B cell (primary cell): ENCODE results near the gene IGSF1. TPM values are rescaled to one million over a fixed set of nuclear protein-coding genes. Genes with fewer than 3 reads are reported as not detected.

Source experiments
- ATAC-seq: fragments of 200-7000 bp; cut with Tn5 transposase; one replicate; pipeline ENCODE4 v1.10.0; 2021; ENCODE audit warnings: low read depth, mild to moderate bottlenecking, moderate number of reproducible peaks, moderate library complexity
- CTCF ChIA-PET: fragments of 350-600 bp; sonication (Branson Sonifier 250); formaldehyde crosslinking; loops from one replicate; lab custom pipeline; 2021; ENCODE audit warnings: antibody characterized with exemption, inconsistent platforms; lab: Charles Lee
- POLR2A ChIA-PET: fragments of 350-600 bp; sonication (Branson Sonifier 250); formaldehyde crosslinking; loops from one replicate; lab custom pipeline; 2021; ENCODE audit warnings: antibody characterized with exemption; lab: Charles Lee
- DNase-seq: peaks from one replicate; pipeline ENCODE4 v3.0.0; 2013
- H2AFZ ChIP-seq: 2 replicates; pipeline ENCODE4 v1.6.1; 2012; ENCODE audit warnings: mild to moderate bottlenecking, low read depth, low read length; ENCODE audit not compliant: insufficient read depth, poor library complexity, severe bottlenecking
- H3K27ac ChIP-seq, 2 donors: 1 replicate in 1 of 2; 2 replicates in 1 of 2; pipeline ENCODE4 v1.5.1; 2012 to 2013; ENCODE audit warnings: low read length in 2 of 2, mild to moderate bottlenecking in 2 of 2, moderate library complexity in 1 of 2
- H3K27me3 ChIP-seq, 4 experiments: fragments of 200-600 bp in 1 of 4; sonication (generic) in 1 of 4; replicated peaks in 1 of 4; 1 replicate in 2 of 4; 2 replicates in 2 of 4; pipeline versions ENCODE4 v1.6.1 to v1.7.0; 2013 to 2016; ENCODE audit warnings: low read length in 3 of 4, mild to moderate bottlenecking in 2 of 4, mixed read lengths in 1 of 4, moderate library complexity in 1 of 4; ENCODE audit not compliant: insufficient read depth in 4 of 4, control insufficient read depth in 3 of 4; ENCODE audit errors: control extremely low read depth in 1 of 4
- H3K36me3 ChIP-seq, 2 experiments: replicated peaks in 1 of 2; 1 replicate in 1 of 2; 2 replicates in 1 of 2; pipeline versions ENCODE4 v1.6.1 to v1.7.1; 2013; ENCODE audit warnings: low read length in 1 of 2; ENCODE audit not compliant: insufficient read depth in 2 of 2, control insufficient read depth in 1 of 2; ENCODE audit errors: control extremely low read depth in 1 of 2, extremely low read depth in 1 of 2
- H3K4me1 ChIP-seq, 2 donors: fragments of 200-600 bp in 1 of 2; sonication (generic) in 1 of 2; 1 replicate in 1 of 2; 2 replicates in 1 of 2; pipeline versions ENCODE4 v1.5.1 to v1.6.1; 2013 to 2017; ENCODE audit warnings: low read length in 2 of 2; ENCODE audit not compliant: control insufficient read depth in 2 of 2, insufficient read depth in 2 of 2
- H3K4me2 ChIP-seq: replicated peaks from 2 replicates; pipeline ENCODE3; 2012; ENCODE audit warnings: mild to moderate bottlenecking, low read depth, low read length; ENCODE audit not compliant: poor library complexity, severe bottlenecking
- H3K4me3 ChIP-seq, 5 experiments: fragments of 200-600 bp in 1 of 5; sonication (generic) in 1 of 5; 1 replicate in 3 of 5; 2 replicates in 2 of 5; pipeline versions ENCODE4 v1.5.1 to v1.7.0; 2011 to 2016; ENCODE audit warnings: low read length in 4 of 5, mild to moderate bottlenecking in 4 of 5, low read depth in 2 of 5, control low read depth in 1 of 5, moderate library complexity in 1 of 5; ENCODE audit not compliant: insufficient read depth in 1 of 5; ENCODE audit errors: control extremely low read depth in 1 of 5, extremely low read depth in 1 of 5
- H3K79me2 ChIP-seq: fragments of 200-600 bp; sonication (generic); one replicate; pipeline ENCODE4 v1.6.0; 2016; ENCODE audit warnings: low read length; ENCODE audit not compliant: control insufficient read depth, insufficient read depth
- H3K9ac ChIP-seq: fragments of 200-600 bp; sonication (generic); 2 replicates; pipeline ENCODE4 v1.6.1; 2017; ENCODE audit warnings: mild to moderate bottlenecking, low read length, moderate library complexity
- H3K9me3 ChIP-seq, 3 donors: one replicate each; pipeline versions ENCODE4 v1.6.1 to v1.7.1; 2013; ENCODE audit warnings: low read length in 2 of 3; ENCODE audit not compliant: control insufficient read depth in 2 of 3, insufficient read depth in 1 of 3; ENCODE audit errors: control extremely low read depth in 1 of 3
- H4K20me1 ChIP-seq: 2 replicates; pipeline ENCODE4 v1.6.0; 2012; ENCODE audit warnings: mild to moderate bottlenecking, low read length; ENCODE audit not compliant: insufficient read depth, control insufficient read depth, poor library complexity, severe bottlenecking
- H3K27ac Mint-ChIP-seq: one replicate; pipeline ENCODE4 v1.8.0; 2021; ENCODE audit warnings: mixed read lengths
- H3K27me3 Mint-ChIP-seq: one replicate; pipeline ENCODE4 v1.8.0; 2021; ENCODE audit warnings: mixed read lengths
- H3K4me1 Mint-ChIP-seq: one replicate; pipeline ENCODE4 v1.8.0; 2021; ENCODE audit warnings: mixed read lengths
- H3K4me3 Mint-ChIP-seq: one replicate; pipeline ENCODE4 v1.8.0; 2021; ENCODE audit warnings: mixed read lengths
- H3K9me3 Mint-ChIP-seq: one replicate; pipeline ENCODE4 v1.8.0; 2022; ENCODE audit warnings: mixed read lengths; ENCODE audit not compliant: insufficient read depth
- CTCF ChIP-seq: fragments of 200-600 bp; IDR thresholded peaks from one replicate; pipeline ENCODE4 v1.8.0; 2022; ENCODE audit warnings: antibody characterized with exemption, mild to moderate bottlenecking
- EZH2 ChIP-seq: IDR thresholded peaks from 2 replicates; pipeline ENCODE4 v1.6.1; 2012; ENCODE audit warnings: borderline replicate concordance, low read depth, mild to moderate bottlenecking, moderate library complexity, low read length; ENCODE audit not compliant: insufficient read depth, poor library complexity, severe bottlenecking
- WGBS: methylation state at CpG from one replicate; pipeline ENCODE4 v1.1.5; 2013; ENCODE audit warnings: missing lambda C conversion rate; ENCODE audit not compliant: insufficient coverage; 5-methylcytosine and 5-hydroxymethylcytosine counted together
- intact Hi-C: fragments of 100-400 bp; cut with micrococcal nuclease; formaldehyde crosslinking; loops from one replicate; pipeline ENCODE4 v1.10.0; 2022
- polyA plus RNA-seq: library from polyadenylated mRNA; depleted of rRNA; stranded (reverse); fragments of >200 nt; gene quantifications from 2 replicates; pipeline ENCODE4 v1.2.3, GENCODE V29; 2012
- total RNA-seq, 2 donors: library from RNA; stranded (reverse); fragments of 120-200 nt in 1 of 2; gene quantifications; 1 replicate in 1 of 2; 2 replicates in 1 of 2; pipeline versions ENCODE4 v1.2.3 to v1.2.4, GENCODE V29; 2013 to 2022

Gene IGSF1
- total and polyA plus RNA-seq, 2 donors (not counting 1 experiment from before 2014, with no cell fraction given) = not detected

GRCh38 chrX:131330735-131331134 is 41.6 kb upstream of the IGSF1 start:
- ChIA-PET CTCF (no interaction called here), POLR2A (no interaction called here)
- no peaks in the 10 kb centered on the region for H3K9me3 ChIP-seq
- intact Hi-C loops = no loop called here
- H3K36me3 ChIP-seq = no peaks in the 10 kb centered on the region
- H3K27ac ChIP-seq = no peak overlapping the region
- H3K79me2 ChIP-seq = no peaks in the 10 kb centered on the region
- DNase-seq = no peak
- H4K20me1 ChIP-seq = no peaks in the 10 kb centered on the region
- Mint-ChIP-seq H3K4me1 (no peaks in the 10 kb centered on the region), H3K9me3 (peaks cover 3% of the 10 kb centered on the region), H3K27me3 (no peaks in the 10 kb centered on the region), H3K27ac (no peak overlapping the region), H3K4me3 (no peak overlapping the region)
- no peaks in the 10 kb centered on the region for H3K4me1 ChIP-seq
- no peak overlapping the region for H3K4me2 ChIP-seq
- no peak overlapping the region for H3K4me3 ChIP-seq
- H3K9ac ChIP-seq = no peak overlapping the region
- H2AFZ ChIP-seq = no peak overlapping the region
- no peak for TF ChIP-seq EZH2
- TF ChIP-seq CTCF = no peak
- WGBS = no CpG with 5 or more reads among the region's 3 CpGs
- no peaks in the 10 kb centered on the region for H3K27me3 ChIP-seq
- ATAC-seq = no peak

- Histone ChIP-seq H3K9ac (no peak overlapping the region), H3K36me3 (no peaks in the 10 kb centered on the region), H4K20me1 (no peaks in the 10 kb centered on the region), H3K4me2 (no peak overlapping the region), H3K4me1 (no peaks in the 10 kb centered on the region), H3K4me3 (no peak overlapping the region), H3K79me2 (no peaks in the 10 kb centered on the region), H3K9me3 (no peaks in the 10 kb centered on the region), H3K27ac (no peak overlapping the region), H3K27me3 (no peaks in the 10 kb centered on the region), H2AFZ (no peak overlapping the region)
- H3K27ac Mint-ChIP-seq = no peak overlapping the region
- intact Hi-C loops = no loop called here
- no peaks in the 10 kb centered on the region for H3K27me3 Mint-ChIP-seq
- ChIA-PET CTCF (no interaction called here), POLR2A (no interaction called here)
- H3K4me1 Mint-ChIP-seq = no peaks in the 10 kb centered on the region
- DNase-seq = no peak
- 80% methylated on average over 2 of the region's 3 CpGs for WGBS
- H3K9me3 Mint-ChIP-seq = no peaks in the 10 kb centered on the region
- H3K4me3 Mint-ChIP-seq = no peak overlapping the region
- no peak for ATAC-seq
- TF ChIP-seq CTCF (no peak), EZH2 (no peak)
Observed at GRCh38 chrX:131322651-131323050, 33.5 kb upstream of the IGSF1 start.
